Activated CD4-positive, alpha-beta T cell treated with anti-CD3 and anti-CD28 coated beads, Interleukin-2, amount 50 U/mL, for 16 hours (primary cell): ENCODE data around the gene FNDC1.
"Not testable (repeated sequence)": the region's sequence is repeated elsewhere in the genome, so short reads cannot be mapped to it uniquely, and the experiment has no call there.

Source experiments
- DNase-seq: peaks from one replicate; pipeline ENCODE4 v3.0.0-alpha.2; 2020

Gene FNDC1

DNA sequence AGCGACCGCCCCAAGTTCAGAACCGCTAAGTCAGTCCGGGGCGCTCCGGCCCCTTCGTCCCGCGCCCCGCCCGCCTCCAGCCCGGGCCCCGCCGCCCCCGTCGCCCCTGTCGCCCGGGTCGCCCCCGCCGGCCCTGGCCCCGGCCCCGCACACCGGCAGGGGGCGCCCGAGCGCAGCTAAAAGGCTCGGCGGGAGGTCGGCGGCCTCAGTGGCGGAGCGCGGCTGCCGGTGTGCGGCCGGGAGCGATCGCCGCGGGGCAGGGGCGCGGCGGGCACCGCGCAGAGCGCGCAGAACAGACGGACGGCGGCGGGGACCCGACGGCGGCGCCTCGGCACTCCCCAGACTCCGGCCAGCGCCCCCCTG, at the start of gene FNDC1:
Gene FNDC1 (plus strand): TSS at position 208 of the 363 bp plus-strand sequence. CDS start 197 bp downstream, outside the sequence.
- DNase-seq, result peak; percentile 55

DNA sequence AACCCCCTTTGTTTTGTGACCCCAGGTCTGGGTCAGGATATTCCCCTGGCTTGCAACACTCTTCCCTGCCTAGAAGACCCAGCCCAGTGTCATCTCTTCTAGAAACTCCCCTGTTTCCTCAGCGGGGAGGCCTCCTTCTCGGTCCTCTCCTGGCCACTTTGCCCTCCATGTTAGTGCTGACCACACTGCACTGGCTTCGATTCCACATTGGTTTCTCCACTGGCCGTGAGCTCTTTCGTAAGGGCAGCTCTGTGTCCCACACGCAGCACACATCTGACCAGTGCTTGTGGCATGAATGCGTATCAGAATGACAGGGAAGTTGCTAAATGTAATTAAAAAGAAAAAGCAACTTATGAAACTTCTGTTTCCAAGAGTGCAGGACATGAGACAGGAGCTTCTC, 49.4 kb upstream of the FNDC1 start:
- DNase-seq, result no peak

DNA sequence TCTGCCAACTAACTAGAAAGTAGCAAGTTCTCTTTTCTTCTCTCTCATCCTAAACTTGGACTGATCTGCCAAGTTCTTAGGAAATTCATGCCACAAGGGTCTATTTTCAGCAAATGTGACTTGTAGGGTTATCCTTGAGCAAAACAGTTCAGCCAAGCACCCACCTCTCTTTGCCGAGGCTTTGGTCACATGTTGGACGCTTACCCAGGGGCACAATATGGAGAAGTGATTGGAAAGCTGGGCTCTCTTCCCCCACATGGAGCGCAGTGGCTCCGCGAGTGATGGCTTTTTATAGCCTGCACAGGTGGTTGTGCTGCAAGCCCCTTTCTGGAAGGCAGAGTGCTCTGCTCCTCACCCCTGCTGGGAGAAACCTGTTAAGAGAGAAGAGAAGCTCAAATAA, 47.7 kb upstream of the FNDC1 start:
- DNase-seq, result no peak

DNA sequence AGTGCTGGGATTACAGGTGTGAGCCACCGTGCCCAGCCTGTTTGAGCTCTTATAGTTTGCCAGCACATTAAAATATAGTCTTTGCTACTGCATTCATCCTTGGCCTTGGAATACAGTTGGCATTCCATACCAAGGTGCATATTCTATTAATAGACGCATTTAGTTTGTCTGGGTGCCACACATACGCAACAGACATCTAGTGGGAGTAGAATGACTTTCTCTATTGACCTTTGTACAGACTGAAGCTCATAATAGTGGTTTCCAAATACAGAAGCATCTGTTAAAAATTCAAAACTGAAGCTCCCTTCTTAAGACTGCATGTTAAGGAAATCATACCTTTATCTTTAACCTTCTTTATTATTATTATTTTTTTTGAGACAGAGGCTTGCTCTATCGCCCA, 46.7 kb upstream of the FNDC1 start:
- no peak for DNase-seq

DNA sequence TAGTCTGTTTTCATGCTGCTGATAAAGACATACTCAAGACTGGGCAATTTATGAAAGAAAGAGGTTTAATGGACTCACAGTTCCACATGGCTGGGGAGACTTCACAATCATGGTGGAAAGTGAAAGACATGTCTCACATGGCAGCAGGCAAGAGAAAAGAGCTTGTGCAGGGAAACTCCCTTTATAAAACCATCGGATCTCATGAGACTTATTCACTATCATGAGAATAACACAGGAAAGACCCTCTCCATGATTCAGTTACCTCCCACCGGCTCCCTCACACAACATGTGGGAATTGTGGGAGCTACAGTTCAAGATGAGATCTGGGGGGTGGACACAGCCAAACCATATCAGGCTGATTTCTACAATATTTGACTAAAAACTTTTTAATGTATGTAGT, 45.4 kb upstream of the FNDC1 start:
- DNase-seq, result not testable (repeated sequence)

DNA sequence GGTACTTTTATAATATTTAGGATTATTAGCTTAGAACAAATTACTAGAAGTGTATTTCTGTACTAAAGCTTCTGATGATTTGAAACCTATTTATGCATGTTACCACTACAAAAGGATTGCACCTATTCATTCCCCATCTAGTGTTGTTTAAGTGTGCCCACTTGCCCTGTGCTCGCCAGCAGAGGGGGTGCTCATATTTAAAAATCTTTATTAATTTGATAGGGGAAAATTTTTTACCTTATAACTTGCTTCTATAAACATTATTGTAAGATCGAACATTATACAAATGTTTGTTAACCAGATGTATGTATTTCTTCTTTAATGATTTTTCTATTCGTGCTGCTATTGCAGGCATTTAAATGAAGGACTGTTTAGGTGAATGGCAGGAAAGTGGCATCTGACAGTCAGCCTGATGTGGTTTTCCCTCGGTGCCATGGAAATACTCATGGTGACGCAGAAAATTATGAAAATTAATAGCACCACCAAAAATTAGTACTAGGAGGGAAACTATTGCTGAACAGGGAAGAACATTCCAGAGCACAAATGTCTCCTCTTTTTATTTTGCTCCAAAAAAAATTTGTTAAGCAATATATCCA, 44.1 kb upstream of the FNDC1 start:
- DNase-seq, result no peak

DNA sequence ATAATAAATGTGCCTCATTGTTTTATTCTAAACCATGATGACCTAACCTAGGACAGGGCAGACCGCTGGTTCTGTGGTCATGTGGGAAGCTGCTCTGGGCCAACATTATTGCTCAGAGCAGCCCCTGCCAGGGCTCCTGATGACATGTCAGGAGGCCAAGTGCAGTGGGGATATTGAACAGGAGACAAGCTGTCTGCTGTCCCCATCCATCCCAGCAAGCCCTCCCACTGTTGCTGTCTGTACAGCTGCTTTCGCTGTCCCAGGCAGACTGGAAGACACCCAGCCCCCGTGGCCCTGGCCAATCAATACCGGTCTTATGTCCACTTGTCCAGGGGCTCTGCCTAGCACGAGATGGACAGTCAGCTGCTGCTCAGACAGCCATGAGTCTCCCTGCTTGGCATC, 43.2 kb upstream of the FNDC1 start:
- no peak for DNase-seq

DNA sequence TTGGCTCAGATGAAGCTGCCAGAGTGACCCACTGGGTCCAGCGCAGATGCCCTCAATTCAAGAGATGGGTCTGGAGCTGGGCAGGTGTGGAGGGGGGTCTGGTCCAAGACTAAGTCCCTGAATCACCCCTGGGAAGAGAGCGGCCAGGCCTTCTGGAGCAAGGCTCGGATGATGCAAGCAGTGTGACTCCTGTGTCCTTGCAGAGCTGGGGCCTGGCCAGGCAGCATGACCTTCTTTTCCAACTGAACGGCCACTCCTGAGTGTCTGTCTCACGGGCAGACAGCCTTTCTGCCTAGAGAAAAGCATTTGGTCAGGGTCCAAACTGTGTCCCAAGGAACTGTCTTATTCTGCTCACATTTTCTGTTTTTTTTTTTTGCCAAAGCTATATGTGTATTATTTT, 42.6 kb upstream of the FNDC1 start:
- DNase-seq, result no peak

DNA sequence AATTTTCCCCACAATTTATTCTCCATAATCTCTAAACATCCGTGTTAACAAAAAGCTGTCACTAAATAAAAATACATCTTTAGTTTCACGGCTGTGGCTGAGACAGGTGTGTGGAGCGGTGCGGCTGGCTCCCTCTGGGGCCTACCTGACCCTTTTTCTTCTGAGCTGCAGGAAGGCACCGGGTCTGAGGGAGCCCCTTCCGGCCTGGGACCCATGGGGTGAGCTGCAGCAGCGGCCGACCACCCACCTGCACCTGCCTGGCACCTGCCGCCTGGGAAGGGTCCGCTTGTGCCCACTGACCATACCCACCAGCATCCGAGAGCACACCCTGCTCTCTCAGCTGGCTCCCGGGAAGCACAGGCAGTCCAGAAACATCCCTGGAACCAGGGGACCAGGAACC, 41.5 kb upstream of the FNDC1 start:
- DNase-seq, result no peak

DNA sequence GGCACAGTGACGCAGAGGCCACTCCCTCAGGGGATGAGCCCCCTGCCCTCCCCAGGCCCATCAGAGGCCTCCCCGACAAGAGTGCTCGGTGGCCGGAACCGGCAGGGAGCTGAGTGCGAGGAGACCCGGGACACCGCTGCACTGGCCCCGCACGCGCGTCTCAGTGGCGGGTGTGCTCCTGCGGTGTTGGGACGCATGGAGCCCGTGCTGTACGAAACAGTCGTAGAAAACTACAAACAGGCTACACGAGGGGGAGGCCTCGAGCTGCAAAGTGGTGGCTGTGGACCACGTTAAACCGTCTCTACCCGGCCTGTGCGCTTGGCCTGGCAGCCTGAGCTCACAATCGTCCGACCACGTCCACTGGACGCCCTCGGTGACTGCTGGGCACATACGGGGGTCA, 40.2 kb upstream of the FNDC1 start:
- DNase-seq, result no peak

DNA sequence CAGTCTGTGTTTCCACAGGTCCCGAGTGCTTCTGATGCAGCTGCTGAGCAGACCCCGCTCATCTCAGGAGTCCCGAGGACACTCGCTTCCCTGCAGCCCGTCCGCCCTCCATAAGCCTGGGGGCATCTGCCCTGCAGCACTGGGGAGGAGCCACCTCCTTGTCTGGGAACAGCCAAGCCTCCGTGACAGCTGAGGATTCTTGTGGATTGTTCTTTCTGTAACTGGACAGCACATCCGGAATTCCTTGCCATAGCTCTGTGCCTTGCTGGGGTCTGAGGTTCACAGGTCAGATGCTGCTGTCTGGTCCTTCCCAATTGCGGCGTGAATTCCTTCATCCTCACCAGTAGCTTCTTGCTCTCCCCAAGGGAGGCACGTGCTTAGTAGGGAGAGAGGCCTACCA, 38.4 kb upstream of the FNDC1 start:
- no peak for DNase-seq

DNA sequence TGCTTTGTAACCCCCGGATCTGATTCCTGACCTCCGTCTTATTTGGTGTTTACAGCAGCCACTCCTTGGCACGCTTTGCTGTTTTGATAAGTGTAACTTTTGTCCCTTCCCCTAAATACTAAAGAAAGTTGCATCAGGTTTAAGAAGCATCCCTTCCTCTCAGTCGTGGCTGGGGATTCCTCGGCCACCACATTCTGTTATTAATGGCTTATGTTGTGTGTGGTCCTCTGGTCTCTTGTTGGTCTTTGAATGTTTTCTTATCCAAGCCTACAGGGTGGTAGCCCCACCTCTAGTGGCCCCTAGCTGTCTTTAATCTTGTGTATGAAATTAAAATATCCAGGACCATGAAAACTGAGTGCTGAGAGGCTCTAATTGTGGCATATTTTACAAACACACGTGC, 37.5 kb upstream of the FNDC1 start:
- DNase-seq, result no peak

DNA sequence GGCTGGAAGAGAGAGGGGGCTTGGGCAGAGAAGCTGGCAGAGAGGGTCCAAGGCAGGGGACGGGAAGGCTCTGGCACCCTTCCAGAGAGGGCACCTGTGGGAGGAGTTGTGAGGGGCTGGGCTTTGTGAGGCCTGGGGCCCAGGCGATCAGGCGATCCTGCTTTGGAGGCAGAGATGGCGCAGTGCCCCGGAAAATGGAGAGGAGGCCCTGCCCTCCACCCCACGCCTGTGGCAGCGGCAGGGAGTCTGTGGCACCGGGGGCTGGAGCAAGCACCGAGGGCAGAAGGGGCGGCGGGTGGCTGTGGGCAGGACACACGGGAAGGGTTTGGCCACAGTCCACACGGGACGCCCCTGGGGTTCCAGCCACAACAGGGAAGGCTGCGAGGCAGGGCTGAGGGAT, 36.5 kb upstream of the FNDC1 start:
- DNase-seq, result no peak

DNA sequence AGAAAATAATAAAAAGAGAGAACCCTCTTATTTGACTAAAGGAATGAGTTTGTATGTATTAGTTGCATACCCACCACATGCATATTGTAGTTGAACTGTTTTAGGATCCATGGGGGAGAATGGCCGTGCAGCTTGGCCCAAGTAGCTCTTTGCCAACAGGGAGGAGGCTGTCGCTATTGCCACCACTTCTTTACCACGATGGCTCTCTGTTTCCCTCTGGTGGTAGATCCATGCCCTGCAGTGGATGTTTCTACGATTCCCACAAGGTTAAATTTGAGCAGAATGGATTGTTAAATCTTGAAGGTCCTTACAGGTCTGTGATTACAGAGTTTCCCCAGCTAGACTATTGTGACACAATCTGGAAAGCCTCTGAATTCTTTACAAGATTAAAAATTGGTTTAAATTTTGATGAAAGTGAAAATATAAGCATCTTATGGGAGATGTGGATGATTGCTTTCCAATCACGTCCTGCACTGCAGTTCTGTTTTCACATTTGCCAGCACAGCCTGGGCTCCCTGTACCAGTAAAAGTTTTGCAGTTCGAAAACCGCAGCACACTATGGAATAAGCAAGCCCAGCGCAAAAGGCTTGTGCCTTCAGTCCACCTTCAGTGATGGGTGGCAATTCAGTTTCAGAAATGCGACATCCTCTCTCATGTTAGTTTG, 34.4 kb upstream of the FNDC1 start:
- DNase-seq, result peak; percentile 79

DNA sequence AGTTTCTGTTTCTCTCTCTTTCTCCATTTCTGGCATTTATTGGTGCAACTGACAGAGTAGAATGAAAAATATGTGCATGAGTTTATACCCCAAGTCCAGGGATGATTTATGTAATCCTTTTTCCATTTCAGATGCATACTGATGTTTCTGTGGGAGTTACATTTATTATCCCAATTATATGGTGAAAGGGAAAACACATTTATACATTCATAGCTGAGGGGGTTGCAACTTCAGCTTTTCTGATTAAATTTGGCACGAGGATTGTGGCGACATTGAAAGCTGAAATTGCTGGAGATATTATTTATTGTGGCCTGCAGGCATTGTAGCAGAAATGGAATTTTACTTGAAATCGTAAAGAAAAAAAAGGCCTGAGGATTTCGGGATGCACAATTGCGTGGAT, 31.5 kb upstream of the FNDC1 start:
- DNase-seq, result no peak

DNA sequence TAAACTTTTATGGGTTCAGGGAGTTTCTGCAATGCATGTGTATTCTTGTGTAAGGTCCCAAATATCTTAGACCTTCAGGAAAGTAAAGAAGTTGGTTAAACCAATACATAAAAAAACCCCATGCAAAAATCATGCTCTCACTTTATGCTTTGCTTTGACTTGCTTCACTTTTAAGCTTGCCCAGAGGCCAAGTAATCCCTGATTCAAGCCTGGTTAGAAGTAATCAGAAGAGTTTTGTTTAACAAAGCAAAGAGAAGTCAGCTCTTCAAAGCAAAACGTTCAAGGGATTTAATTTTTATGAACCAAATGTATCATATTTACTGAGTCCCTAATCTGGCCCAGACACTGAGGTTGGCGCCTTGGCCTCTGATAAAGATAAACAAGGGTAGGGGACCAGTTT, 26.7 kb upstream of the FNDC1 start:
- DNase-seq, result no peak

DNA sequence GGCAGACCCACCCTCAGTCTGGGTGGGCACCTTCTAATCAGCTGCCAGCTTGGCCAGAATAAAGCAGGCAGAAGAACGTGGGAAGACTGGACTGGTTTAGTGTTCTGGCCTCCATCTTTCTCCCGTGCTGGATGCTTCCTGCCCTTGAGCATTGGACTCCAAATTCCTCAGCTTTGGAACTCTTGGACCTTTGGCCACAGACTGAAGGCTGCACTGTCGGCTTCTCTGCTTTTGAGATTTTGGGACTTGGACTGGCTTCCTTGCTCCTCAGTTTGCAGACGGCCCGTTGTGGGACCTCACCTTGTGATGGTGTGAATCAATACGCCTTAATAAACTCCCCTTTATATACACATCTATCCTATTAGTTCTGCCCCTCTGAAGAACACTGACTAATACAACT, 20.6 kb upstream of the FNDC1 start:
- no peak for DNase-seq

DNA sequence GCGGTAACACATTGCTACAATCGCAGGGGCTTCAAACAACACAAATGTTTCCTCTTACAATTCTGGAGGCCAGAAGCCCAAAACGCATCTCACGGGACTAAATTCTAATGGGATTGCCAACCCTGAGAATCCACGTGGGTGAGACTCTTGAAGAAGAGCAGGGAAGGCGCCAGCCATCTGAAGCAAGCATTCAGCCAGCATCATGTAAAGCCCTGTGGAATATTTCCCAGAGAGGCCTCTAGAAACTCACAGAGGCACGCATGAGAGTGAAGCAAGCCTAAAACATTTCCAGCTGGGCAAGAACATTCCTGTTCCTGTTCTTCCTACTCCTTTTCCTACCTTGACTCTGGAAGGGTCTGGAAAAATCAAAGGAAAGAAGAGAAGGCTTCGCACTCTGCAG, 19.6 kb upstream of the FNDC1 start:
- DNase-seq, result no peak

DNA sequence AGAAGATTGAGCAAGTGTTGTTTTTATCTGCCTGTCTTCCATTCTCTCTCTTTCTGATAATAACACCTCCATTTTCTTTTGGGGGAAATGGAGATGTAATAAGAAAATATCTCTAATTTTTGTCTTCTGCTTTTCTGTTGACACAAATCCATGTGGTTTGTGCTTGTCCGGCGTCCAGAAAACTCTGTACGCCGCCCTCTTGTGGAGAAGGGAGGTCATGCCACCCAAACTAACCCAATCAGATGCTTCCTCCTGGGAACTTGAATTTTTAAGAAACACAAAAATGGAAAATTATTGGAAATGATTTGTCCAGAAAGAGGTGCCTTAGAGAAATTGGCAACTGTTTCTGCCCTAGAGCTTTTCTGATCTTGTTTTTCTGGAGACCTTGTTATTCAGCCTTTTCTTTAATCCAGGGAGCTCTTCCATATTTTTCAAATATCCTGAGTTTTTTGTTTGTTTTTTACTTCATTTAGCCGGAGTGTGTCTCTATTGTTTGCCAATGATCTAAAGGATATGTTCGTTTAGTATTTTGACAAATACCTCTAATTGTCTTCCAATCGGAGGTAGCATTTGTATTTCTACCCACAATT, 17.8 kb upstream of the FNDC1 start:
- peak; percentile 50 for DNase-seq

DNA sequence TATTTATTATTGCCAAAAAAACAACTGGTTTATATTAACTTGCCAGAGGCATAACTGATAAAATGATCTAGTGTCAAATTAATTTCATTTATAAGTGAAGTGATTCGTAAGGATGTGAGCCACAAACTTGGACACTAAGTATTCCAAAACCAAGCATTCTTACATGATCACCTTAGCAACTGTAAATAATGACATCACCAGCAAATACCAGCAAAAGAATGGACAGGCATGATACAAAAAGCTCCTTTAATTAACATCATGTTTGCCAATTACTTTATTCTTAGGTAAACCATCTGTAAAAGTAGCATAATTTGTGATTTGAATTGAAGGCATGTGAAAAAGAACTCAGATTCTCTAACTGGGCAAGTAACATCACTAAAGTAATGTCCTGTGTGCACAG, 17.2 kb upstream of the FNDC1 start:
- DNase-seq, result no peak

DNA sequence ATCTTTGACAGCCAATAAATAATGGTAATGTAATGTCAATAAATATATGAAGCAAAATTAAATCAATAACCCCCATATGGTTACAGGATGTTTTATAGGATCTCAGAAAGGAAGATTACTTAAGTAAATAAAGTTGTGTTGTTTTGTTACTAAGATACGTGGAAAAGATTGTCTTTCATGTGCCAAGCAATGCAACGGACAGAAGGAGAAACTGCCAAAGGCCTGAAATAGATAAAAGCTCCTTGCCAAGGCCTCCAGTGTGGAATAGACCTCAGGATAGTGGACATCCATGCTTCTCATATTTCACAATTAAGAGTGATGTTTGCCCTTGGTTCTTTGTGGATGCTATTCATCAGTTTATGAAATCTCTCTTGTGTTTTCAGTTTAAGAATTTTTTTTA, 16.4 kb upstream of the FNDC1 start:
- no peak for DNase-seq

DNA sequence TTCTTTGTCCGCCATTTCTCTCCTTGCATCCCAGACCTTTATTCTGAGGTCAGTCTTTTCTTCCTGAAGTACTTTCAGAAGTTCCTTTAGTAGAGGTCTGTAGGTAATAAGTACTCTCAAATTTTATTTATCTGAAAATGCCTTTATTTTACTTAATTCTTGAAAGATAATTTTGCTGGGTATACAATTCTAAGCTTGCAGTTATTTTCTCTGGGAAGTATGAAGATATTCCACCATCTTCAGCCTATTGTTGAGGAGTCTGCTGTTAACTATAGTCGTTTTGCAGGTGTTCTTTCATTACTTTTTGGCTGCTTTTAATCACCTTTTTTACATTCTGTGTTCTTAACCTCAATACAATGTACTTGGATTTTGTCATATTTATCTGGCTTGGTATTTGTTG, 13.5 kb upstream of the FNDC1 start:
- no peak for DNase-seq

DNA sequence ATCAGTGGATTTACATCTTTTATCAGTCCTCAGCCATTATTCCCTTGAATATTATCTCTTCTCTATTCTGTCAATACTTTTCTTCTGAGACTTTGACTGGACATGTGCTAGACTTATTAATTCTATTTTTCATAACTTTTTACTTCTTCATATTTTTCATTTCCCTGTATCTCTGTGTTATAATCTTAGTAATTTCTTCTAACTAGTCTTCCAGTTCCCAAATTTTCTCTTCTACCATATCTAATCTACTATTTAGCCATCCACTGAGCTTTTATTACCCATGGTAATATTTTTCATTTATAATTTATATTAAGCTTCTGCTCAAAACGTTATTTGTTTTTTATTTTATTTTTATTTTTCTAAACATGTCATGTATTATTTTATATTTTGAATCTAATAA, 13.1 kb upstream of the FNDC1 start:
- DNase-seq, result no peak

DNA sequence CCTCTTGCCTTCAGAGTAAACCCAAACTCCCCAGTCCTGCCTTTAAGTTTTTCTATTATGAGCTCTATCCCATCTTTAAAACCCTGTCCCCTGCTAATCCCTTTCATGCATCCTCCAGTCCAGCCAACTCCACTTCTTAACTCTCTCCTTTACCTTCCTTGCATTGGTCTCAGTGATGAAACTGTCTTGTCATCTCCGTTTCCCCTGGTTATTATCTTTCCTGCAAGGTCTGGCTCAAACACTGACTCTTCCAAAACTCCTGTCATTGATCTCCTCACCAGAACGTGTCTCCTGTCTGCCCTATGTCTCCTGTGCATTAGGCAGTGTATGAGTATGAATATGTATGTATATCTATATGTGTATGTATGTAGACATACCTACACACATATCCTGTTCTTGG, 11.8 kb upstream of the FNDC1 start:
- DNase-seq, result no peak

DNA sequence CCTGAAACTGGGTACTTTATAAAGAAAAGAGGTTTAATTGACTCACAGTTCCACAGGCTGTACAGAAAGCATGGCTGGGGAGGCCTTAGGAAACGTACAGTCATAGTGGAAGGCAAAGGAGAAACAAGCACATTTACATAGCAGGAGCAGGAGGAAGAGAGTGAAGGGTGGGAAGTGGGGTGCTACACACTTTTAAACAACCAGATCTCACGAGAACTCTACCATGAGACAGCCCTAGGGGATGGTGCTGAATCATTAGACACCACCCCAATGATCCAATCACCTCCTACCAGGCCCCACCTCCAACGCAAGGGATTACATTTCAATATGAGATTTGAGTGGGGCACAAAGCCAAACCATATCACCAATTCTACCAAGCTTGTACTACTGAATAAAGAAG, 7.4 kb upstream of the FNDC1 start:
- DNase-seq, result no peak
